HepG2 (cell line): Measurements from ENCODE around the gene MGST2. TPM values are rescaled to one million over a fixed set of nuclear protein-coding genes. Genes with fewer than 3 reads are reported as not detected.
A peak's percentile ranks its signal among the peaks of the same experiment; 100 is the strongest.

Source experiments
- CENPX ChIP-seq: sonication (generic); formaldehyde crosslinking; IDR thresholded peaks from 2 replicates; pipeline ENCODE4 v1.9.0; 2021; ENCODE audit warnings: mild to moderate bottlenecking, missing genetic modification reagents, moderate library complexity
- HMG20A ChIP-seq: IDR thresholded peaks from 2 replicates; pipeline ENCODE4 v1.6.1; 2016; ENCODE audit warnings: borderline replicate concordance
- HNRNPK ChIP-seq: fragments of 200-400 bp; formaldehyde crosslinking; IDR thresholded peaks from 2 replicates; pipeline ENCODE4 v1.6.1; 2018; ENCODE audit warnings: low read length, low read depth, moderate library complexity, mild to moderate bottlenecking; ENCODE audit not compliant: poor library complexity, severe bottlenecking
- KDM5B ChIP-seq: sonication (generic); formaldehyde crosslinking; IDR thresholded peaks from 2 replicates; pipeline ENCODE4 v1.4.0; 2020; ENCODE audit warnings: missing genetic modification reagents, mild to moderate bottlenecking, borderline replicate concordance
- KLF12 ChIP-seq: sonication (generic); formaldehyde crosslinking; IDR thresholded peaks from 2 replicates; pipeline ENCODE4 v1.4.0; 2020; ENCODE audit warnings: missing genetic modification reagents, borderline replicate concordance
- MTF1 ChIP-seq: sonication (generic); formaldehyde crosslinking; IDR thresholded peaks from 2 replicates; pipeline ENCODE4 v1.5.0; 2020; ENCODE audit warnings: missing genetic modification reagents
- NCOA5 ChIP-seq: sonication (generic); formaldehyde crosslinking; IDR thresholded peaks from 2 replicates; pipeline ENCODE4 v1.4.0; 2020; ENCODE audit warnings: missing genetic modification reagents
- SCMH1 ChIP-seq: sonication (generic); formaldehyde crosslinking; IDR thresholded peaks from 2 replicates; pipeline ENCODE4 v1.9.0; 2021; ENCODE audit warnings: missing genetic modification reagents, mild to moderate bottlenecking, borderline replicate concordance
- SUZ12 ChIP-seq: fragments of 150-350 bp; IDR thresholded peaks from 2 replicates; pipeline ENCODE4 v1.6.1; 2014; ENCODE audit warnings: low read depth, low read length
- ZBTB8A ChIP-seq: sonication (generic); formaldehyde crosslinking; IDR thresholded peaks from 2 replicates; pipeline ENCODE4 v1.4.0; 2020; ENCODE audit warnings: mild to moderate bottlenecking, low read depth, missing genetic modification reagents, borderline replicate concordance
- ZKSCAN5 ChIP-seq: sonication (generic); formaldehyde crosslinking; IDR thresholded peaks from 2 replicates; pipeline ENCODE4 v1.5.1; 2020; ENCODE audit warnings: mild to moderate bottlenecking, missing genetic modification reagents
- ZKSCAN8 ChIP-seq: IDR thresholded peaks from 2 replicates; pipeline ENCODE4 v1.6.1; 2016; ENCODE audit warnings: borderline replicate concordance, missing genetic modification reagents, missing compliant biosample characterization
- ZNF674 ChIP-seq: sonication (generic); formaldehyde crosslinking; IDR thresholded peaks from 2 replicates; pipeline ENCODE4 v1.5.0; 2020; ENCODE audit warnings: low read depth, mild to moderate bottlenecking, missing genetic modification reagents
- ZNF841 ChIP-seq: sonication (generic); formaldehyde crosslinking; IDR thresholded peaks from 2 replicates; pipeline ENCODE4 v1.8.1; 2023; ENCODE audit warnings: missing genetic modification reagents, borderline replicate concordance
- ZNF883 ChIP-seq: sonication (generic); formaldehyde crosslinking; IDR thresholded peaks from 2 replicates; pipeline ENCODE4 v1.5.1; 2020; ENCODE audit warnings: mild to moderate bottlenecking, missing genetic modification reagents; ENCODE audit errors: not compliant biosample characterization
- ZSCAN29 ChIP-seq: sonication (generic); formaldehyde crosslinking; conservative IDR thresholded peaks from 2 replicates; pipeline ENCODE4 v1.4.0; 2020; ENCODE audit warnings: mild to moderate bottlenecking, missing genetic modification reagents
- ZSCAN9 ChIP-seq: IDR thresholded peaks from 2 replicates; pipeline ENCODE4 v1.6.1; 2016; ENCODE audit warnings: borderline replicate concordance
- polyA plus RNA-seq, 8 experiments: library from polyadenylated mRNA; depleted of rRNA in 3 of 8; stranded (reverse) in 7 of 8; unstranded in 1 of 8; fragments of >200 nt; fragmentation: Illumina TruSeq in 4 of 8; extraction: Trizol in 4 of 8; gene quantifications; 2 replicates each; pipeline versions ENCODE4 v1.2.1 to v1.2.3, GENCODE V29; 2011 to 2016; ENCODE audit warnings: low read depth in 4 of 8, missing spikeins in 1 of 8, mixed read lengths in 1 of 8; ENCODE audit not compliant: insufficient read depth in 1 of 8
- total RNA-seq, 5 experiments: library from RNA; depleted of rRNA; stranded (reverse); fragments of >200 nt; fragmentation: Illumina TruSeq; extraction: Trizol; gene quantifications; 2 replicates each; pipeline ENCODE4 v1.2.3, GENCODE V29; 2016; ENCODE audit warnings: low read depth in 1 of 5
- TF ChIP-seq, protein P1 (sequence below), 2 experiments: IDR thresholded peaks; 2 replicates each; pipeline ENCODE4 v1.6.1; 2011 to 2012; ENCODE audit warnings: low read length in 2 of 2, borderline replicate concordance in 1 of 2, low read depth in 1 of 2, mild to moderate bottlenecking in 1 of 2, moderate library complexity in 1 of 2
- TF ChIP-seq, protein P2 (sequence below): fragments of 450-650 bp; IDR thresholded peaks from 2 replicates; pipeline ENCODE4 v1.6.1; 2017
- TF ChIP-seq, protein P3 (sequence below): sonication (generic); formaldehyde crosslinking; IDR thresholded peaks from 2 replicates; pipeline ENCODE4 v1.4.0; 2020; ENCODE audit warnings: mild to moderate bottlenecking, missing genetic modification reagents
- TF ChIP-seq, protein P4 (sequence below): sonication (generic); formaldehyde crosslinking; conservative IDR thresholded peaks from 2 replicates; pipeline ENCODE4 v1.4.0; 2020; ENCODE audit warnings: missing genetic modification reagents
- TF ChIP-seq, protein P5 (sequence below), 2 experiments: fragments of 450-650 bp in 1 of 2; sonication (generic) in 1 of 2; formaldehyde crosslinking; IDR thresholded peaks; 2 replicates each; pipeline versions ENCODE4 v1.5.0 to v1.8.0; 2020 to 2022; ENCODE audit warnings: mild to moderate bottlenecking in 1 of 2, missing genetic modification reagents in 1 of 2

The MGST2 gene
- total and polyA plus RNA-seq, 2 of the 13 experiments (the other 11 are each of a cell fraction or from before 2014, with no cell fraction given) = 205 to 416 TPM

DNA sequence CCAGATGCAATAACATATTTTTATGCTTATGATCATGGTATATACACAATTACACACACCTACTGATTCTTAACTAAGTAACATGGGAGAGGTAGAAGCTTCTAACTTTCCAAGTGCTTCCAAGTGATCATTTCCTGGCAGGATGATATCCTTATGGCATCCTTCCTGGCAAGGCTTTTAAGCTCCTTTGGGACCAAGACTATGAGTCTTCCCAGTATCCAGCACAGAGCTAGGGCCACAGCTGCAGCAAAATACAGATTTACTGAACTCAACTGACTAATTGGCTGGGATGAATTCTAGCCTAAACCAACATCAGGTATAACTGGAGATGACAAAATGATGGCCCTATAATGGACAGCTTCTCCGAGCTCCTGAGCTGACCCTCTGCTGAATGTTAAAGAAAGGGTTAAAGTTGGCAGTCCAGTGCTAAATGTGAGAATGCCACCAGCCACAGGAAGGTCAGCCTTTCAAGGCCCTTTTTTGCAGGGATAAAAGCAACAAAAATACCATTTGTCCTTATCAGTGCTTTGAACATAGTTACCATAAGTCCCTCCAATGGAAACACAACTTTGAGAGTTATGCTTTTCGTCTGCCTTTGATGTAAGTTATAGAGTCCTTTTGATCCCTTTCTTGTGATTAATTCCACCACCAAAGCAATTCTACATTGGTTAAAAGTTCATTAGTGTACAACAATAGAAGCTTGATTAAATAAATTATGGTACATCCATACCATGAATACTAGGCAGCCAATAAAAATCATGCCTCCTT lies 73.4 kb downstream of the MGST2 start (continued):
- TF ChIP-seq, protein P1, sequence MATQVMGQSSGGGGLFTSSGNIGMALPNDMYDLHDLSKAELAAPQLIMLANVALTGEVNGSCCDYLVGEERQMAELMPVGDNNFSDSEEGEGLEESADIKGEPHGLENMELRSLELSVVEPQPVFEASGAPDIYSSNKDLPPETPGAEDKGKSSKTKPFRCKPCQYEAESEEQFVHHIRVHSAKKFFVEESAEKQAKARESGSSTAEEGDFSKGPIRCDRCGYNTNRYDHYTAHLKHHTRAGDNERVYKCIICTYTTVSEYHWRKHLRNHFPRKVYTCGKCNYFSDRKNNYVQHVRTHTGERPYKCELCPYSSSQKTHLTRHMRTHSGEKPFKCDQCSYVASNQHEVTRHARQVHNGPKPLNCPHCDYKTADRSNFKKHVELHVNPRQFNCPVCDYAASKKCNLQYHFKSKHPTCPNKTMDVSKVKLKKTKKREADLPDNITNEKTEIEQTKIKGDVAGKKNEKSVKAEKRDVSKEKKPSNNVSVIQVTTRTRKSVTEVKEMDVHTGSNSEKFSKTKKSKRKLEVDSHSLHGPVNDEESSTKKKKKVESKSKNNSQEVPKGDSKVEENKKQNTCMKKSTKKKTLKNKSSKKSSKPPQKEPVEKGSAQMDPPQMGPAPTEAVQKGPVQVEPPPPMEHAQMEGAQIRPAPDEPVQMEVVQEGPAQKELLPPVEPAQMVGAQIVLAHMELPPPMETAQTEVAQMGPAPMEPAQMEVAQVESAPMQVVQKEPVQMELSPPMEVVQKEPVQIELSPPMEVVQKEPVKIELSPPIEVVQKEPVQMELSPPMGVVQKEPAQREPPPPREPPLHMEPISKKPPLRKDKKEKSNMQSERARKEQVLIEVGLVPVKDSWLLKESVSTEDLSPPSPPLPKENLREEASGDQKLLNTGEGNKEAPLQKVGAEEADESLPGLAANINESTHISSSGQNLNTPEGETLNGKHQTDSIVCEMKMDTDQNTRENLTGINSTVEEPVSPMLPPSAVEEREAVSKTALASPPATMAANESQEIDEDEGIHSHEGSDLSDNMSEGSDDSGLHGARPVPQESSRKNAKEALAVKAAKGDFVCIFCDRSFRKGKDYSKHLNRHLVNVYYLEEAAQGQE (IDR thresholded peaks at IDR 0.05; ENCODE audit: borderline replicate concordance in 1 of 2, low read depth in 1 of 2, low read length in 2 of 2) = no peak
- TF ChIP-seq ZNF841 = no peak
- TF ChIP-seq KLF12 (CRISPR knock-in tag) = no peak
- no peak for TF ChIP-seq SCMH1 (CRISPR knock-in tag)
- TF ChIP-seq ZKSCAN5 = no peak
- TF ChIP-seq KDM5B (CRISPR knock-in tag) = no peak
- no peak for TF ChIP-seq ZNF674 (CRISPR knock-in tag)
- no peak for TF ChIP-seq SUZ12
- TF ChIP-seq NCOA5 = no peak
- TF ChIP-seq HNRNPK = no peak
- no peak for TF ChIP-seq ZSCAN29
- TF ChIP-seq, protein P2, sequence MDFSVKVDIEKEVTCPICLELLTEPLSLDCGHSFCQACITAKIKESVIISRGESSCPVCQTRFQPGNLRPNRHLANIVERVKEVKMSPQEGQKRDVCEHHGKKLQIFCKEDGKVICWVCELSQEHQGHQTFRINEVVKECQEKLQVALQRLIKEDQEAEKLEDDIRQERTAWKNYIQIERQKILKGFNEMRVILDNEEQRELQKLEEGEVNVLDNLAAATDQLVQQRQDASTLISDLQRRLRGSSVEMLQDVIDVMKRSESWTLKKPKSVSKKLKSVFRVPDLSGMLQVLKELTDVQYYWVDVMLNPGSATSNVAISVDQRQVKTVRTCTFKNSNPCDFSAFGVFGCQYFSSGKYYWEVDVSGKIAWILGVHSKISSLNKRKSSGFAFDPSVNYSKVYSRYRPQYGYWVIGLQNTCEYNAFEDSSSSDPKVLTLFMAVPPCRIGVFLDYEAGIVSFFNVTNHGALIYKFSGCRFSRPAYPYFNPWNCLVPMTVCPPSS = no peak
- TF ChIP-seq ZBTB8A (CRISPR knock-in tag) = no peak
- TF ChIP-seq HMG20A = peak; percentile 79; the same call in 1 of the 2 replicates
- TF ChIP-seq, protein P3, sequence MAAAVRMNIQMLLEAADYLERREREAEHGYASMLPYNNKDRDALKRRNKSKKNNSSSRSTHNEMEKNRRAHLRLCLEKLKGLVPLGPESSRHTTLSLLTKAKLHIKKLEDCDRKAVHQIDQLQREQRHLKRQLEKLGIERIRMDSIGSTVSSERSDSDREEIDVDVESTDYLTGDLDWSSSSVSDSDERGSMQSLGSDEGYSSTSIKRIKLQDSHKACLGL = no peak
- peak; percentile 73; the same call in 1 of the 2 replicates for TF ChIP-seq ZKSCAN8
- TF ChIP-seq, protein P4, sequence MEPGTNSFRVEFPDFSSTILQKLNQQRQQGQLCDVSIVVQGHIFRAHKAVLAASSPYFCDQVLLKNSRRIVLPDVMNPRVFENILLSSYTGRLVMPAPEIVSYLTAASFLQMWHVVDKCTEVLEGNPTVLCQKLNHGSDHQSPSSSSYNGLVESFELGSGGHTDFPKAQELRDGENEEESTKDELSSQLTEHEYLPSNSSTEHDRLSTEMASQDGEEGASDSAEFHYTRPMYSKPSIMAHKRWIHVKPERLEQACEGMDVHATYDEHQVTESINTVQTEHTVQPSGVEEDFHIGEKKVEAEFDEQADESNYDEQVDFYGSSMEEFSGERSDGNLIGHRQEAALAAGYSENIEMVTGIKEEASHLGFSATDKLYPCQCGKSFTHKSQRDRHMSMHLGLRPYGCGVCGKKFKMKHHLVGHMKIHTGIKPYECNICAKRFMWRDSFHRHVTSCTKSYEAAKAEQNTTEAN = 0 out of 2 replicates have a peak, but pooled peaks have one; percentile 37
- TF ChIP-seq ZSCAN9 (CRISPR knock-in tag) = no peak
- no peak for TF ChIP-seq MTF1 (CRISPR knock-in tag)
- no peak for TF ChIP-seq ZNF883 (CRISPR knock-in tag)
- no peak for TF ChIP-seq CENPX (CRISPR knock-in tag)
- TF ChIP-seq, protein P5, sequence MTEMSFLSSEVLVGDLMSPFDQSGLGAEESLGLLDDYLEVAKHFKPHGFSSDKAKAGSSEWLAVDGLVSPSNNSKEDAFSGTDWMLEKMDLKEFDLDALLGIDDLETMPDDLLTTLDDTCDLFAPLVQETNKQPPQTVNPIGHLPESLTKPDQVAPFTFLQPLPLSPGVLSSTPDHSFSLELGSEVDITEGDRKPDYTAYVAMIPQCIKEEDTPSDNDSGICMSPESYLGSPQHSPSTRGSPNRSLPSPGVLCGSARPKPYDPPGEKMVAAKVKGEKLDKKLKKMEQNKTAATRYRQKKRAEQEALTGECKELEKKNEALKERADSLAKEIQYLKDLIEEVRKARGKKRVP (CRISPR knock-in tag; IDR thresholded peaks at IDR 0.05) = no peak
